Mesendoderm (in vitro differentiated cells): ENCODE results near the gene TLNRD1.

Experiments
- DNase-seq: peaks from one replicate; pipeline ENCODE4 v3.0.0; 2013
- H2AK5ac ChIP-seq: 2 replicates; pipeline ENCODE4 v1.6.1; 2013; ENCODE audit warnings: low read length, inconsistent platforms
- H2BK120ac ChIP-seq: 2 replicates; pipeline ENCODE4 v1.6.1; 2013; ENCODE audit warnings: low read depth, mild to moderate bottlenecking, low read length, moderate library complexity, mixed read lengths
- H2BK15ac ChIP-seq: replicated peaks from 2 replicates; pipeline ENCODE4 v1.6.1; 2013; ENCODE audit warnings: low read depth, mild to moderate bottlenecking, moderate library complexity
- H2BK5ac ChIP-seq: 2 replicates; pipeline ENCODE4 v1.6.1; 2013; ENCODE audit warnings: low read length, inconsistent platforms
- H3K18ac ChIP-seq: 2 replicates; pipeline ENCODE4 v1.6.1; 2013; ENCODE audit warnings: mild to moderate bottlenecking, low read length, mixed read lengths
- H3K23ac ChIP-seq: one replicate; pipeline ENCODE4 v1.6.1; 2013; ENCODE audit warnings: low read length
- H3K27ac ChIP-seq: 2 replicates; pipeline ENCODE4 v1.5.1; 2013; ENCODE audit warnings: low read depth, mild to moderate bottlenecking, inconsistent platforms, low read length, moderate library complexity
- H3K27me3 ChIP-seq: 2 replicates; pipeline ENCODE4 v1.6.1; 2013; ENCODE audit warnings: low read length, control low read depth, mild to moderate bottlenecking, inconsistent platforms; ENCODE audit not compliant: insufficient read depth, poor library complexity
- H3K36me3 ChIP-seq: 2 replicates; pipeline ENCODE4 v1.6.1; 2013; ENCODE audit warnings: low read length, inconsistent platforms; ENCODE audit not compliant: control insufficient read depth, insufficient read depth
- H3K4ac ChIP-seq: one replicate; pipeline ENCODE4 v1.6.1; 2013; ENCODE audit warnings: low read depth, mild to moderate bottlenecking, low read length, moderate library complexity
- H3K4me1 ChIP-seq: 2 replicates; pipeline ENCODE4 v1.6.1; 2013; ENCODE audit warnings: low read depth, low read length, inconsistent platforms; ENCODE audit not compliant: control insufficient read depth
- H3K4me2 ChIP-seq: 2 replicates; pipeline ENCODE4 v1.6.1; 2013; ENCODE audit warnings: low read length
- H3K4me3 ChIP-seq: 2 replicates; pipeline ENCODE4 v1.5.1; 2013; ENCODE audit warnings: mild to moderate bottlenecking, low read length
- H3K56ac ChIP-seq: one replicate; pipeline ENCODE4 v1.6.1; 2013; ENCODE audit warnings: low read length
- H3K79me1 ChIP-seq: 2 replicates; pipeline ENCODE4 v1.6.1; 2013; ENCODE audit warnings: low read length, inconsistent platforms
- H3K79me2 ChIP-seq: 2 replicates; pipeline ENCODE4 v1.6.1; 2013; ENCODE audit warnings: mild to moderate bottlenecking, low read length; ENCODE audit not compliant: control insufficient read depth, insufficient read depth
- H3K9ac ChIP-seq: 2 replicates; pipeline ENCODE4 v1.6.1; 2013; ENCODE audit warnings: low read length, inconsistent platforms
- H4K5ac ChIP-seq: one replicate; pipeline ENCODE4 v1.6.1; 2013; ENCODE audit warnings: low read length
- H4K8ac ChIP-seq: one replicate; pipeline ENCODE4 v1.6.1; 2013; ENCODE audit warnings: low read depth, mild to moderate bottlenecking, control low read depth, low read length, moderate library complexity
- WGBS: extraction: QIAGEN DNeasy Blood & Tissue Kit; methylation state at CpG from one replicate; pipeline ENCODE4 v1.1.7; 2013; ENCODE audit warnings: low lambda C conversion rate, missing lambda C conversion rate; ENCODE audit not compliant: insufficient coverage; ENCODE audit errors: extremely low coverage; 5-methylcytosine and 5-hydroxymethylcytosine counted together

Gene TLNRD1

DNA sequence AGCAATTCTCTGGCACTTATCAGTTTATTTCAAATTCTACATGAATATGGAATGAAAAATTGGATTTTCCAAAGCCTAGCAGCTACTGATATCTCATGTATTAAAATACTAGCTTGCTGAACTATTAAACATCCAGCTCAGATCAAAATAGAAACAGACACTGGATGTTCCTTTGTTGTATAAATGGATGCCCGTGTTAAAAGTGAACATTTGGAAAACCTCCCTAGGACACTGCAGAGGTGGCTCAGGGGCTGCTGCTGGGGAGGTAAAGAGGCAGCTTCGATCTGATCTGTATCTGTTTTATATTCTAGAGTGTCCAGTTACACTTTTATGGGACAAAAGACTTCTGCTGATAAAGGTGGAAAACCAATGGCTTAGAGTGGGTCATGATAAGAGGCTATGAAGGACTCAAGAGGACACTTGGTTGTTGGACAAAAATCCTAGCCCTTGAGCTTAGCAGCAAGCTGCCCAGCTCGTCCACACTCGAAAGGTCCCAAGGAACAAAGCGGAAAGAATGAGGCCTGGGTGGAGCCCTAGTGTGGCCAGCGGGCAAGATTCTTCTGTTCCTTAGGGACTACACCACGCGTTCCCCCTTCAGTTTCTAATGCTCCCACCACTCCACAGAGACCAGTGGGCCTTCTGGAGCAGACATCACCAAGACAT, 21.1 kb upstream of the TLNRD1 start:
- H3K4me2 ChIP-seq = no peak overlapping the region
- no peak overlapping the region for H3K18ac ChIP-seq
- no peak overlapping the region for H3K9ac ChIP-seq
- H2BK120ac ChIP-seq = no peak overlapping the region
- H2AK5ac ChIP-seq = no peak overlapping the region
- H3K23ac ChIP-seq = no peak overlapping the region
- H2BK15ac ChIP-seq = no peak overlapping the region
- H3K4me3 ChIP-seq = no peak overlapping the region
- peaks cover 8% of the 10 kb centered on the region for H3K36me3 ChIP-seq
- no peak overlapping the region for H4K8ac ChIP-seq
- no CpG with 5 or more reads among the region's 8 CpGs for WGBS
- H4K5ac ChIP-seq = no peak overlapping the region
- H3K4ac ChIP-seq = no peak overlapping the region
- H3K56ac ChIP-seq = no peak overlapping the region
- no peak overlapping the region for H2BK5ac ChIP-seq
- no peaks in the 10 kb centered on the region for H3K4me1 ChIP-seq
- H3K27ac ChIP-seq = no peak overlapping the region
- H3K79me2 ChIP-seq = peaks cover 31% of the 10 kb centered on the region
- H3K79me1 ChIP-seq = peaks cover 12% of the 10 kb centered on the region
- DNase-seq = no peak
- no peaks in the 10 kb centered on the region for H3K27me3 ChIP-seq

DNA sequence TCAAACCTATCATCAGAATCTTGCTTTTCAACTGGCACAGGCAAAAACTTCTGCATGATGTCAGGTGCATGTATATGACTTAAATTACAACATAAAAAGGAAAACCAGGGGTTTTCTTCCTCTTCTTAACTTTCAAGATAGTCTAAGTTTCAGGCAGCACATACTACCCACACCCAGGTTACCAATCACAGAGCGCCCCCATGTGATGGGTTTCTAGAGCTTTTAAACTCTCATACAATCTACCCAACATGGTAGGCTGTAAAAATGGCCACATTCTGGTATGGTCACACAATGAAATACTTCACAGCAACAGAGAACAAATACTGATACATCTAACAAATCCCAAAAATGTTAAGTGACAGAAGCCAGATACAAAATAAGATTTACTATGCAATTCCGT, 18.5 kb upstream of the TLNRD1 start:
- DNase-seq = no peak
- no peak overlapping the region for H4K8ac ChIP-seq
- no peak overlapping the region for H3K4ac ChIP-seq
- no peak overlapping the region for H2BK120ac ChIP-seq
- H3K9ac ChIP-seq = no peak overlapping the region
- no peak overlapping the region for H3K27ac ChIP-seq
- no peaks in the 10 kb centered on the region for H3K27me3 ChIP-seq
- H3K4me2 ChIP-seq = no peak overlapping the region
- H2AK5ac ChIP-seq = no peak overlapping the region
- peaks cover 11% of the 10 kb centered on the region for H3K79me1 ChIP-seq
- no peak overlapping the region for H3K23ac ChIP-seq
- peaks cover 6% of the 10 kb centered on the region for H3K36me3 ChIP-seq
- no CpG with 5 or more reads among the region's 2 CpGs for WGBS
- H3K4me1 ChIP-seq = peaks cover 7% of the 10 kb centered on the region
- peaks cover 37% of the 10 kb centered on the region for H3K79me2 ChIP-seq
- H3K4me3 ChIP-seq = no peak overlapping the region
- no peak overlapping the region for H3K56ac ChIP-seq
- H2BK5ac ChIP-seq = no peak overlapping the region
- no peak overlapping the region for H3K18ac ChIP-seq
- no peak overlapping the region for H2BK15ac ChIP-seq
- H4K5ac ChIP-seq = no peak overlapping the region

DNA sequence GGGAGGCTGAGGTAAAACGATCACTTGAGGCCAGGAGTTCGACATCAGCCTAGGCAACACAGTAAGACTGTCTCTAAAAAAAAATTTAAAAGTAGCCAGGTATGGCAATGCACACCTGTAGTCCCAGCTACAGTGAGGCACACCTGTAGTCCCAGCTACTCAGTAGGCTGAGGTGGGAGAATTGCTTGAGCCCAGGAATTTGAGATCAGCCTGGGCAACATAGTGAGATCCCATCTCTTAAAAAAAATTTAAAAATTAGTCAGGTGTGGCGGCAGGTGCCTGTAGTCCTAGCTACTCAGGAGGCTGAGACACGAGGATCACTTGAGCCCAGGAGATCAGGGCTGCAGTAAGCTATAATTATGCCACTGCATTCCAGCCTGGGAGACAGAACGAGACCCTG, 17.9 kb upstream of the TLNRD1 start:
- no peak overlapping the region for H4K8ac ChIP-seq
- H3K9ac ChIP-seq = no peak overlapping the region
- H3K36me3 ChIP-seq = peaks cover 6% of the 10 kb centered on the region
- H3K79me1 ChIP-seq = peaks cover 10% of the 10 kb centered on the region
- H3K27me3 ChIP-seq = no peaks in the 10 kb centered on the region
- no peak overlapping the region for H3K27ac ChIP-seq
- H3K23ac ChIP-seq = no peak overlapping the region
- H2BK15ac ChIP-seq = no peak overlapping the region
- H2AK5ac ChIP-seq = no peak overlapping the region
- peaks cover 8% of the 10 kb centered on the region for H3K4me1 ChIP-seq
- H3K4ac ChIP-seq = no peak overlapping the region
- H3K79me2 ChIP-seq = peaks cover 40% of the 10 kb centered on the region
- no peak overlapping the region for H2BK5ac ChIP-seq
- H2BK120ac ChIP-seq = no peak overlapping the region
- H4K5ac ChIP-seq = no peak overlapping the region
- no peak for DNase-seq
- no peak overlapping the region for H3K18ac ChIP-seq
- no peak overlapping the region for H3K56ac ChIP-seq
- H3K4me3 ChIP-seq = no peak overlapping the region
- WGBS = no CpG with 5 or more reads among the region's 5 CpGs
- H3K4me2 ChIP-seq = no peak overlapping the region

DNA sequence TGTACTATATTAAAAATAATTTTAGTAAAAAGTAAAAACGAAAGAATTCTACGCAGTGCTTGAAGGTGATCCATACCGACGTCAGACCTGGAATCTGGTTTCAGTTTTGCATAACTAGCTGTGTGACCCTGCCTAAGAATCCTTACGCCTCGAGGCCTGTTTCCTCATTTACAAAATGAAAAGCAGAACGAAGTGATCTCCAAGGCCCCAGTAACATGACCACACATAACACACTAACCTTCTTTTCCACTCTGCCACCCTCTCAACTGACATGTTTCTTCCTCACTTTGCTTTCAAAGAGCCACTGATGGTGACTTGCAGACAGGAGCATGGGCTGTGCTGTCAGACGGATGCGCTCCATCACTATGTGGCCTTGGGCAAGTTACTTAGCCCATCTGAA, 15.9 kb upstream of the TLNRD1 start:
- Histone ChIP-seq H3K4ac (no peak overlapping the region), H3K4me2 (no peak overlapping the region), H3K79me2 (peaks cover 55% of the 10 kb centered on the region), H3K9ac (peak overlapping the region; percentile 23), H3K36me3 (no peaks in the 10 kb centered on the region), H3K23ac (no peak overlapping the region), H2BK5ac (no peak overlapping the region), H3K4me3 (no peak overlapping the region), H3K56ac (peak overlapping the region; percentile 50), H4K5ac (no peak overlapping the region), H2AK5ac (no peak overlapping the region), H2BK120ac (no peak overlapping the region), H3K4me1 (peaks cover 17% of the 10 kb centered on the region), H4K8ac (no peak overlapping the region), H2BK15ac (no peak overlapping the region), H3K79me1 (peaks cover 19% of the 10 kb centered on the region), H3K27ac (no peak overlapping the region), H3K18ac (no peak overlapping the region), H3K27me3 (no peaks in the 10 kb centered on the region)
- DNase-seq = no peak
- no CpG with 5 or more reads among the region's 9 CpGs for whole genome bisulfite sequencing

DNA sequence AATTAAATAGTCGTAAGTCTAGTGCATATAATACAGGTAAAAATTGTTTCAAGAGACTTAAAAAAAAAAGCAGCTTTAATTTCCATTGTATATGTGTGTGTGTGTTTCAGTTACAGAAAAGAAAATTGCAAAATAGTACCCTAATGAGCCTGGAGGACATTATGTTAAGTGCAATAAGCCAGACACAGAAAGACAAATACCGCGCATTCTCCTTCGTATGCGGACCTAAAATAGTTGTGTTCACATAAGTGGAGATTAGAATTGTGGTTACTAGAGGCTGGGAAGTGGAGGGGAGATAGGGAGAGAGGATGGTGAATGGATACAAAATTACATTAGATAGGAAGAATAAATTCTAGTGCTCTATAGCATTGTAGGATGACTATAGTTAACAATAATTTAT, 14.7 kb upstream of the TLNRD1 start:
- DNase-seq = no peak
- Histone ChIP-seq H3K27ac (no peak overlapping the region), H3K9ac (no peak overlapping the region), H3K4me1 (peaks cover 17% of the 10 kb centered on the region), H3K27me3 (no peaks in the 10 kb centered on the region), H2AK5ac (no peak overlapping the region), H2BK15ac (no peak overlapping the region), H3K56ac (no peak overlapping the region), H2BK5ac (no peak overlapping the region), H3K18ac (no peak overlapping the region), H3K79me1 (peaks cover 19% of the 10 kb centered on the region), H3K4ac (no peak overlapping the region), H3K4me2 (no peak overlapping the region), H3K79me2 (peaks cover 55% of the 10 kb centered on the region), H2BK120ac (no peak overlapping the region), H3K36me3 (no peaks in the 10 kb centered on the region), H3K4me3 (no peak overlapping the region), H3K23ac (no peak overlapping the region), H4K5ac (no peak overlapping the region), H4K8ac (no peak overlapping the region)
- no CpG with 5 or more reads among the region's 5 CpGs for WGBS

DNA sequence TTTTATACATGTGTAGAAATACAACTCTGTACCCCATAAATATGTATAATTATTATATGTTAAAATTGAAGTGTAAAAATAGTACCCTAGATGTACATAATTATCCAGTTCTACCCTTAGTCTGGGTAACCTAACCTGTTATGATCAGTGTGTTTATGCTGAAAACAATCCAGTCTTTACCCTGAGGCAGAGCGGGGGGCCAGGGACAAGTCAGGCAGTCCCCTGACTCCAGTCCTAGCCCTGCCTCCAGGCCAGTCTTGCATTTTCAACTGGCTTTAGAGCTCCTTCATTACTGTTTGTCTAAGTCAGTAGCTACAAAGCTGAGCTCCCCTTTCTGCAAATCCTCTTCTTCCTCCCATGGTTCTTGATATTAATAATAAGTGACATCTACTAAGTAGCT, 14.2 kb upstream of the TLNRD1 start:
- Histone ChIP-seq H3K4ac (no peak overlapping the region), H3K9ac (no peak overlapping the region), H2AK5ac (no peak overlapping the region), H3K18ac (no peak overlapping the region), H2BK5ac (no peak overlapping the region), H4K8ac (no peak overlapping the region), H3K4me2 (no peak overlapping the region), H3K79me1 (peaks cover 19% of the 10 kb centered on the region), H3K23ac (no peak overlapping the region), H2BK120ac (no peak overlapping the region), H3K27ac (no peak overlapping the region), H3K79me2 (peaks cover 55% of the 10 kb centered on the region), H3K4me1 (peaks cover 17% of the 10 kb centered on the region), H3K36me3 (no peaks in the 10 kb centered on the region), H3K4me3 (no peak overlapping the region), H3K27me3 (no peaks in the 10 kb centered on the region), H2BK15ac (no peak overlapping the region), H4K5ac (no peak overlapping the region), H3K56ac (no peak overlapping the region)
- no peak for DNase-seq
- no CpG with 5 or more reads among the region's 1 CpG for WGBS
